GM21423 (cell line): ENCODE data around the gene LINC00237.

Experiments used
- ATAC-seq: cut with Tn5 transposase; IDR thresholded peaks from one replicate; pipeline ENCODE4 v1.9.1; 2021; ENCODE audit warnings: mild to moderate bottlenecking, moderate library complexity; ENCODE audit not compliant: unreplicated experiment

The LINC00237 gene

DNA sequence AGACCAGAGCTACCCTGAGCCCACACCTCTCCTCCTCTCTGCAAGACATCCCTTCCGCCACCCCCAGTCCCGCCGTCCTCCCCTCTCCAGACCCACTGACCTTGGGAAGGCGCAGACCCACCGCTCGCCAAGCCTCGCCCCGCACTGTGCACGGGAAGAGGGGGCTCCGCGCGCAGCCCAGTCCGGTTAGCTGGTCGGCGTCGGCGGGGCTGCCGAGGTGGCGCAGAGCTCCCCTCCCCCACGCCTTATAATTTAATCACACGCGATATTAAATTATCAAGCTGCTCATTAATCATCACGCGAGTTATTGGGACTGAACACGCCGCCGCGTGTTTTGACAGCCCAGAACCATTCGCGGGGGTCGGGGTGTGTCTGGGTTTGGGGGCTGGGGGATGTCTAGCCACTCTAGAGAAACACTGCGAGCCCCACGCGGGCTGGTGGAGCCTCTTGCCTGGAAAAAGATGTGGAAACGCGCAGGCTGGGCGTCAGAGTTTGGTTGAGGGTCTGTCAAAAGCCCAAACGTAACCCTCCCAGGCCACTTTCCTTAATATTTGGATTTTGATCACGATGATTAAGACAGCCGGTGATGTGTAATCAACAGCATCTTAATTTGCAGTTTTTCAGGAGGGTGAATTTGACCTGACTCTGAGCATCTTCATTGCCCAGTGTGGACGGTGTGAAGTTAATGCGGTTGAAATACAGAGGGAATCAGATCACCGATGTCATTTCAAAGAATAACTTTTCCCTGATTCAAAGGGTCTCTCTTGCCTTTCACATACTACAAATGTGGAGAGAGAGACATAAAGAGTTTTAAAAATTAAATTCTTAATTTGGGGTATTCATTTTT is at the start of gene LINC00237:
TSS of gene LINC00237 (minus strand) at position 188 of the 847 bp plus-strand sequence.
- ATAC-seq = no peak

DNA sequence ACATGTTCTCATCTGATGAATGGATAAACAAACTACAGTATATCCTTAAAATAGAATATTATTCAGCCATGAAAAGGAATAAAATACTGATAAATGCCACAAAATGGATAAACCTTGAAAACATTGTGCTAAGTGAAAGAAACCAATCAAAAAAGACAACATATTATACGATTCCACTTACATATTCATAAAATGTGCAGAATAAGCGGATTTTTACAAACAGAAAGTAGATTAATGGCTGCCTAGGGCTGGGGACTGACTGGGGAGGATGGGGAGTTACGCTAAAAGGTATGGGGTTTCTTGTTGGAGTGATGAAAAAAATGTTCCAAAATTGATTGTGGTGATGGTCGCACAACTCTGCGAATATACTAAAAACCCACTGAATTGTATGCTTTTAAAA is 49.1 kb upstream of the LINC00237 start:
- ATAC-seq = no peak

DNA sequence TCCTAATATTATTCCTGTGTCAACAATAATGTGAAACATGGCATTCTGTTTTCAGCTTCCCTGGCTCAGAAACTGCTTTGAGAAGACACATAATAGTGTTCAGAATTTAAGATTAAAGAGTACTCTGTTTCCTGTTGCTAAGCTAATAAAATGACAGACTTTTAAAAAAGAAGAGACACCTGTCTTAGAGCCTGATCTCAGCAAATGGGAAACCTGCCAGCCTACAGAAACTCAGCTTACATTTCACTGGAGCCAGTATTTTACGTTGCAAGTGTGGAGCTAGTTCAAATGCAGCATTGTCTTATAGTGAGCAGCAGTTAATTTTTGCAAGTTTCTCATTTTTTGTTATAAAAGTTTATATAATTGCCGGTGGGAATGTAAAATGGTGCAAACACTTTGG is 48.5 kb upstream of the LINC00237 start:
- no peak for ATAC-seq

DNA sequence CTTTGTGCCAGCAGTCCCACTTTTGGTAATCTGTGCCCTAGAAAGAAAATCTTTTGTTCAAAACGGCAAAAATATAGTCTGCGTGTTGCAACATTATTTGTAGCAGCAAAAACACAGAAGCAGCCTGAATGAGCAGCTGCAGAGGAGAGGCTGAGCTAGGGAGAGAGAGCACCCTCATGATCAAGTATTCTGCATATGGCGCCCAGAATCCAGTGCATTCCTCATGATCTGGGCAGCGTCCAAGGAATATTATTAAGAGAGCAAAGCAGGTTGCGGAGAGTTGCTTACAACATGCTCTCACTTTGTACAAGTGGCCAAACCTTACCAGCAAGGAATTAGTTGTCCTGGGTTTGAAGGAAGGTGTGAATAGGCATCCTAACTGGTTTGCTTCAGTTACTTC is 45.6 kb upstream of the LINC00237 start:
- no peak for ATAC-seq

DNA sequence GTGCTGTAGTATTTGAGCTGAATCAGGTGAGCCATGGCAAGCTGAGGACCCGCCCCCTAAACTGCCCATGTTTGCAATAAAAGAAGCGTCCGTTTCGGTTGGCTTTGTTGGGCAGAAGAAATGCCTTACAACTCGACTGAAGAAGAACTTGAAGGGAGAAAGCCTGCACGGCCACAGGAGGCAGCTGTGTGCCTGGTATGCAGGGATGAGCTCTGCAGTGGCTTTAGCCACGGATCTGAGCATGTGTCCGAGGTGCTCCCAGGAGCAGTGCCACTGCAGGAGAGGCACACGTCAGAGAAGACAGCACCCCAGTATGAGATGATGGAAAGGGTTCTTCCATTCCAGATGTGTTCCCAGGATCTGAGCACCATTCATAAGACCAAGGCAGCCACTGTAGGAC is 43.2 kb upstream of the LINC00237 start:
- no peak for ATAC-seq

DNA sequence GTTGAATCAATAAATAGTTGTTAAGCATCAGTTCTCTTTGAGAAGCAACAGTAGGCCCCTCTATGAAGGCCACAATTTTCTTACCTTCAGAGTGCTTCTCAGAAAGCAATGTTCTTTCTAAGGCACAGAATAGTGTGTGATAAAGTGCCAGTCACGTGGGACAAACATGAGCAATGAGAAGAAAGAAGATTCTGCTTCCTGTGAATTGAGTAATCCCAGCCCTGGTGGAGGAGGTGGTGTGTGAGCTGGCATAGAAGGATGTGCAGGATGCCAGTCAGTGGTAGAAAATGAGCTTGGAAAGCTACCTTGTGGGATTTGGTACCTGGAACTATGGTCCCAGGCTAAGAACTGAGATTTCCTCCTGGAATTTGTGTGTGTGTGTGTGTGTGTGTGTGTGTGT is 41.4 kb upstream of the LINC00237 start:
- ATAC-seq = no peak

DNA sequence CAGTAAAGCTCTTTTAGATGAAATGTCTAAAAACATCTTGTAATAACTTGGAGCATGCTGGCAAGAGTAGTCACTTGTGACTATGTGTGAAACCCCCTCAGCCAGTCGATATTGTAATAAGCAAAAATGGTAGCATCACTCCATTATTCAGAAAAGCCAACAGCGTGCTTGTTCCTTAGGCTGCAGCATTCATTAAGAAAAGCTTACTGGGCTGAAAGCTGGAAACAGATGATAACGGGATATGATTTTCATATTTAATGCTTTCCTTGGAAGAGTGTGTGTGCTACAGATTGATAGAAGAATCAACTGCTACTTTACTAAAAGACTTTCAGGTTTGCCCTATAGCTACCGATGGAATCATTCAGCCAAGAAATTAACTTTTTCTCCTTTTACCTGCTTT is 40.1 kb upstream of the LINC00237 start:
- no peak for ATAC-seq

DNA sequence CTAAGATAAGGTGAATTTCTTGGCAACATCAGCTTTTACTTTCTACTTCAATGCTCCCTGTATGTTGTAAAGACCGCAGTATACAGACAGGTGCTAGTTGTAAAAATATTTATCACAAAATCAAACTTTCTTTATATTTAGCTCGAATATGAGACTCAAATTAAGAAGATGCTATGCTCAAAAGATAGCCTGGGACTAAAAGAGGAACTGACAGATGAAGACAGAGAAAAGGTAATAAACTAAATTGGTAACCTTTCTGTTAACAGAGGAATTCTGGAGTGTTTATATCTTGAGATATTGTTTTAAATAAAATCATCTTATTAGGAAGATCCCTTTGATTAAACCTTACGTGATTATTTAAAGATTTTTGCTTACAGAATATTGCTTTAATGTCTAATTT is 39.3 kb upstream of the LINC00237 start:
- ATAC-seq = no peak

DNA sequence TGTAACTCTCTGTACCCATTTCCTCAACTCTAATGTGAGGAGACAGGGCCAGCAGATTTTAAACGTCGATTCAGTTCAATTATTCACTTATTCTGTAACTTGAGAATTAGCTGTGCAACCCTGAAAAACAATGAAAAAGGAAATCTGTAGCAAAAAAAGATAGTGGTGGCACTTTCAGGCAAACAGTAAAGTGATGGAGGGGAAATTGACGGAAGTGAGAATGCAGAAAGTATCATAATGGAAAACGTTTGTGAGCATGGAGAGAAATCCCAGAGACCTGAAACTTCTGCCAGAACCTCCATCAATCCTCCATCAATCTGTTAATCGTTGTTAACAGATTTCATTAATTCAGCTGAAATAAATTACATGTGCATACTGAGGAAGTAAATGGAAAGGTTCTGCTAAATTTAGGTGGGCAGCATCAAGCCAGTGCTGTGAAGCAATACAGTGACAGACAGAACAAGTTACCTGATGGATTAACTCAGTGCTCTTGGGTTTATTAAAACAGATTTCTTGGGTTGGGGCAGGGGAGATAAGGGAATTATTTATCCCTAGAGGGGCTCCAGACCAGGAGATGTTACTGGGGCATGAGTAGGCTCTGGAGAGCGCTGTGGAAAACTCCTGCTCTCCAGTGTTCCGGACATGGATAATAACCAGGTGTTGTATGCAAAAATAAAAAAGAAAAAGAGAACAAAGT is 37.2 kb upstream of the LINC00237 start:
- ATAC-seq = no peak

DNA sequence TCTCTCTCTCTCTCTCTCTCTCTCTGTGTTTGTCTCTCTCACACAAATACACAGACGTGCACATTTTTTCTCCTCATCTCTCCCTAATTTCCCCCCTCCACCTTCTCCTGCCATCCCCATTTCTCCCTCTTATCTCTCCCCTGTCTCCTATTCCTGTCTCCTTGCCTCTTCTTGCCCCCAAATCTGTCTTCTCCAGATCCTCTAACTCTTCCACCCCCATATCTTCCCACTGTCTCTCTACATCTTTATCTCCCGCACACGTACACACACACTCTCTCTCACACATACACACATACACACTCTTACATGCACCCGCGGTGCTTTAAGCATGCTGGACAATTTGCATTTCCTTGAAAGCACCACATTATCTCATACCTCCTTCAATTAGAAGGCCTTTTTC is 35.7 kb upstream of the LINC00237 start:
- ATAC-seq = no peak

DNA sequence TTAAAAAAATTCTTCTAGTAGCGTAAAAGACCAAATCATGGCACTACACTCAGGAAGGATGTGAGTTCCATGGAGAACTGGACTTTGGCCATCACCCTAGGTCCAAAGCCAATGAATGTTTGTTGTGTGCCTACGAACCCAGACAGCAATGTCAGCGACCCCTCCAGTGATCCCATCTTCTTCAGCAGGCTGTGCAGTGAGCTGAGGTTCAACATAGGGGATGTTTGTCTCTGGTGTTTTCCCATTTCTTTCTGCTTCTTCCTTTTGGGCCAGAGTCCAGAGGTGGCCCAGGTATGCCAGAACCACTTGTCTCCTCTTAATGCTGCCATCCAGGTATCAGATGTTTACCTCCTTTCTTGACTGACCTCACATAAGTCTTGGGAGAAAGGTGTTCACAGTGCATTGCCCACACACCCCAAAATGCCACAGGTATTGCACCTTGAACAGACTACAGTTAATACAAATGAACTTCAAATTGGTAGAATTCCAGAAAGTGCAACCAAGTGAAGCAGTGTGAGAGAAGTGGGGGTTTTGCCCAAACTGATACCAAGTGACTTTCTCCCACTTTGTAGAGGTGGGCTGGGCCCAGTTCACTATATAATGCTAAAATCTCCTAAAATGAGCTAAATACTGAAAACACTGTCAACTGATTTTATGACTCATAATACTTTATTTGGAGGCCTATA is 33.9 kb upstream of the LINC00237 start:
- ATAC-seq = no peak

DNA sequence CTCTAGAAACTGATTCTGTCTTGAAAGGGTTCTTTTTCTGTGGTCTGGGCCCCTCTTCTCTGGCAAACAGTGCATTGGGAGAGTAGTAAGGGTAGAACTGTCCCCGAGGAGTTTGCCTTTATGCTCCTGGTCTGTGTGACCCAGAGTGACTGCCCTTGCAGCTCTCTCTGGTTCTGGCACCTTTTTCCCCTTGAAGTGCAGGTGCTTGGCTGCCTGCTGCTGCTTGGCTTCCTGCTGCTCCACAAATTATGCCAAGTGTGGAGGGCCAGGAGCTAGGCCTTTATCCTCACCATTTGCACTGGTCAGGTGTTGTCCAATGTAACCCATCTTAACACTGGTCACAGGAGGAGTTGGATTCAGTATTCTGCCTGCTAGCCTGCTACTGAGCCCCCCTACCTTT is 30.9 kb upstream of the LINC00237 start:
- no peak for ATAC-seq

DNA sequence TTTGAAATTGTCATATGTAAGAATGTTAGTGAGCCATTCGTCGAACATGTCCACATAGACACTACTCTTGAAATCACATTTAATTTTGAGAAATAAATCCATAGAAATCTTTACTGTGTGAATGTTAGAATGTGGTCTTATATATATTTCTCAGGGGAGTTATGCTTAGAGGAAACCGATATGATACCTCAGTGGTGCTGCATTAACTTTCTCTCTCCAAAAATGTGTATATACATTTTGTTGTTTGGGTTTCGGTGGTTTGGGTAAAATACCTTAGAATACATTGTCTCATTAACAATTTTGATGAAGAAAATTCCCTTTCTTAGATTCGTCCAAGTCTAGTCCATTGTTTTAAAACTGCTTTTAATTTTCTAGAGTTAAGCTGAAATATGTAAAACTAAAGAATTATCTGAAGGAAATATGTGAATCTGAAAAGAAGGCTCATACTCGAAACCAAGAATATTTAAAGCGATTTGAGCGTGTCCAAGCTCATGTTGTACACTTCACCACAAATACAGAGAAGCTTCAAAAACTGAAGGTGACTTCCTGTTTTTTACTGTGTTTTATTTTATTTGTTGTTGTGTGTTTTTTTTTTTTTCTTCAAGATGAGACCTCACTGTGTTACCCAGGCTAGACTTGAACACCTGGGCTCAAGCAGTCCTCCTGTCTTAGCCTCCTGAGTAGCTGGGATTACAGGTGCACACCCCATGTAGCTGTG is 30.0 kb upstream of the LINC00237 start:
- no peak for ATAC-seq

DNA sequence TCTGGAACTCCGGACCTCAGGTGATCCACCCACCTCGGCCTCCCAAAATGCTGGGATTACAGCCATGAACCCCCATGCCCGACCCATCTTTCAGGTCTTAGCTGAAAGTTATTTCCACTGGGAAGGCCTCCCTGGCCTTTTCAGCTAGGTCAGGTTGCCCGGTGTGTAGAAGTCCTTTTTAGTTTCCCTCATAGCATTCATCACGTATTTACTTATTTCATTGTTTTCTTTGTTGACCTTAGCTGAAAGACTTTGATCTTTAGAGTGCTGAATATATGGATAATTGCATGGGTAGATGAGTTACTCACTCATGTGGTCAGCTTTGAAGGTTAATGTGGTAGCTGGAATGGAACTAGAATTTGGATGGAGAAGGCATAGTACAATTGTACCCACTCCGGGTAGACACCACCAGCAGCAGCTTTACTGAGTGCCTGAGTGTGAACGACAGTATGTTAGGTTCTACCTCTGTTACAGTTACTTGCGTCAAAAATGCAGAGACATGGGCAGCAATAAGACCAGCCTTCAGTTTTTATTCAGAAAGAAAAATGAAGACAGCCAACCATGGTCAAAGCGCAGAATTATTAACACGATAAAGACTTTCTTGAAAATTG is 28.8 kb upstream of the LINC00237 start:
- no peak for ATAC-seq

DNA sequence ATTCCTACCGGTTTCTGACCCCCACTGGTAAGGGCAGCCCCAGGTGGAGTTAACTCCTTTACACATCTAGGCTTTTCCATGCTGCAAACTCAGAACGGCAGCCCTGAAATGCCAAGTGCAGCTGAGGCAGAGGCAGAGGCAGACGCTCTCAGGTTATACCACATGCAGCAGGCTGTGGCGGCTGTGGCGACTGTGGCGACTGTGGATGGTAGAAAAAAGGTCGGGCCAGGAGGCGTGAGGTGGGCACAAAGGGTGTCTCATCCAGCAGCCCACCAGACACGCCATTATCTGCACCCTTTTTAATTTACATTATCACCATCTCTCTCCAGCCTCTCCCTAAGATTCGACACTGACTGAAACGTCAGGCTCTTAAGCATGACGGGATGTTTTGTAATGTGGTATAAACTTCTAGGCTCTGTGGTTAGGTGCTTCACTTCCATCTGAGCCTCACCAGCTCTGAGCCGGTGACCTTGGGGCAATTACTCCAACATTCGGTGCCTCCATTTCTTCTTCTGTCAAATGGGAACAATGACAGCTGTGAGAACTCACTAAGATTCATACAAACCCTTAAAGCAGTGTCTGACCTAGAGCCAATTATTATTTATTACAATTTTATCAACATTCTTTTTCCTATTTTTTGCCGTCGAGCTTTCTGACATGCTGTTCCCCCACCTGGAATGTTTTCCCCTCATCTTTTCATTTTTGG is 27.9 kb upstream of the LINC00237 start:
- no peak for ATAC-seq

DNA sequence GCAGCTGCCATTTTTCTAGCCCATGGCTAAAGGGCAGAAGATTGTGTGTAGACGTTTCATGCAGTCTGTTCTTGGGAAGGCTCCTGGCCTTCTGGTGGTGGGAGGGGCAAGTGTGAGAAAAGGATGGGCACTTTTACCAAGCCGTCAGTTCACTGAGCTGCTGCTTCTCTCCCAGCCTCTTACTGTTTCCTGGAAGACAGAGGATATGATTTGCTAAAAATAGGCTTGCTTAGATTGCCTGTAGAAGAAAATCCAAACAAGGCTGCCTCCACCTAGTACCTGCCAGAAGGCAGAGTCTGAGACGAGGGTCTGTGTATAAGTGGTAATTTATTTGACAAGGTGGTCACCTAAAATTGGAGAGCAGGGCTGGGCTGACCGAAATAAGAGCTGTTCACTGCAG is 27.2 kb upstream of the LINC00237 start:
- ATAC-seq = no peak

DNA sequence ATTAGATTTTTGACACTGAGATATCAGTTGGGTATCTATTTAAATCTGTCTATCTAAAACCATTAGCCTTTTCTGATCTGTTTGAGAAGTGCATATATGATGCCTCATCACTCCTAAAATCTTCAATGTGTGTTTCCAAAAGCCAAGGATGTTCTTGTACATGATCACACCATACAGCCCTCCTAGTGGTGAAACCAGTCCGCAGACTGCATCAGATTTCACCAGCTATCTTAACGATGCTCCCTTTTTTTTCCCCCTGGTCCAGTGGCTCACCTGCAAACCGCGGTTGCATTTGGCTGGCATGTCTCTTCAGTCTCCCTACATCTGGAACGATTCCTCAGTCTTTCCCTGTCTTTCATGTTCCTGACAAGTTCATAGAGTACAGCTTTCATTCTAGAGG is 23.7 kb upstream of the LINC00237 start:
- ATAC-seq = no peak

DNA sequence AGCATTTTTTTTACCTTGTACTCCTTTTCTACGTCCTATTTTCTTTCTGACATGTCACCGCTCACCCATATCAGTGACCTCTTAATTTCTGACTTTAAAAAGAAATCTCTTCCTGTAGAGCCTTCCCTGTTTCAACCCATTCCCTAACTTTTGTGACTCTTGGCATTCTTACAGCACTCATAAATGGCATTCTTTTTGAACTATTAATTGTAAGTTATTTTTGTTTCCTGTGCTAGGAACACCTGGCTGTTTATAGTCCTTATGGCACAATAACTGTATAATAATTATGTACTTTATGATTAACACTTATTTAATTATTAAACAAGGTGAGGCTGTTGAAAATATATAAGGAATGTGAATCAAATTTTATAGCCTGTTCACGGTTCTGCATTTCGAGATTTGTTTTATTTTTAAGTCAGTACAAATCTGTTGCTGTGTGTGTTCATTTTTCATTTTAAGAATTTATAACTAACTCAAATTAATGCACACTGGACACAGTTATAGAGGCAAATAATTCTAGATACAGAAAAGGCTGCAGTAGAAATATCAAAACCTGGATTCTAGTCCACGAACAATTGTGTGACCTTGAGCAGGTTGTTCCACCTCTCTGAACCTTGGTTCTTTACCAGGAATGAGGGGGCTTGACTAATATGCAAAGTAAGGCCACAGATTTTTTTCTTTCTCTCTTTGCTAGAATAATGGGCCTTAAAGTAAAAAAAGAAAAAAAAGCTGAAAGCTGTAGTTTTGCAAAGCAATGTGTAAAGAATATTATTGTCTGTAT is 21.2 kb upstream of the LINC00237 start:
- no peak for ATAC-seq

DNA sequence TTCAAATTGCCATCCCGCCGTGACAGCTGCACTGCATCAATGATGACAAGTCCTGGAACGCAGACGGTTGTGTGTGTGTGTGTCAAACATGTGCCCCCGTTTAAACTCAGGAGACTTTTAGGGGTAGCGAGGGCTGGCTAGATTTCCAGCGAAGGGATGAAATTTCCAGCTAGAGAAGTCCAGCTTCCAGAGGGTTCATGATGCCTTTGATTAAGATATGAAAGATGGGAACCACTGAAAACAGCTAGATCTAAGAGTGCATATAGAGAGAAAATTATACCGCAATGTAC is 20.4 kb upstream of the LINC00237 start:
- ATAC-seq = no peak
